Trophoblast cell (in vitro differentiated cells and primary cell): ENCODE measurements around the gene KCNQ1OT1.

Experiments
- DNase-seq, 2 donors: peaks; one replicate each; pipeline ENCODE4 v3.0.0-alpha.2; 2016
- H2AFZ ChIP-seq: 2 replicates; pipeline ENCODE4 v1.6.1; 2013; ENCODE audit warnings: low read length, moderate library complexity, mild to moderate bottlenecking; ENCODE audit not compliant: insufficient read depth, poor library complexity
- H2AK5ac ChIP-seq: 2 replicates; pipeline ENCODE4 v1.6.1; 2013; ENCODE audit warnings: mild to moderate bottlenecking, low read length
- H2BK120ac ChIP-seq: 2 replicates; pipeline ENCODE4 v1.6.1; 2013; ENCODE audit warnings: low read length, mild to moderate bottlenecking, moderate library complexity; ENCODE audit not compliant: insufficient read depth, poor library complexity
- H2BK12ac ChIP-seq: 2 replicates; pipeline ENCODE4 v1.6.1; 2013; ENCODE audit warnings: mild to moderate bottlenecking, low read length, moderate library complexity
- H2BK5ac ChIP-seq: 2 replicates; pipeline ENCODE4 v1.6.1; 2013; ENCODE audit warnings: low read length, low read depth, moderate library complexity, mild to moderate bottlenecking; ENCODE audit not compliant: poor library complexity
- H3K14ac ChIP-seq: 2 replicates; pipeline ENCODE4 v1.6.1; 2013; ENCODE audit warnings: mild to moderate bottlenecking, low read length
- H3K18ac ChIP-seq: 2 replicates; pipeline ENCODE4 v1.6.1; 2013; ENCODE audit warnings: mild to moderate bottlenecking, low read length
- H3K23ac ChIP-seq: 2 replicates; pipeline ENCODE4 v1.6.1; 2013; ENCODE audit warnings: low read length
- H3K27ac ChIP-seq: 2 replicates; pipeline ENCODE4 v1.5.1; 2013; ENCODE audit warnings: low read depth, mild to moderate bottlenecking, inconsistent platforms, low read length, moderate library complexity
- H3K27me3 ChIP-seq: 2 replicates; pipeline ENCODE4 v1.6.1; 2013; ENCODE audit warnings: inconsistent platforms, mild to moderate bottlenecking, low read length, moderate library complexity; ENCODE audit not compliant: insufficient read depth
- H3K36me3 ChIP-seq, 2 experiments: 1 replicate in 1 of 2; 2 replicates in 1 of 2; pipeline ENCODE4 v1.6.1; 2013; ENCODE audit warnings: low read length in 2 of 2, mild to moderate bottlenecking in 2 of 2, moderate library complexity in 1 of 2; ENCODE audit not compliant: insufficient read depth in 2 of 2, control insufficient read depth in 1 of 2
- H3K4ac ChIP-seq: 2 replicates; pipeline ENCODE4 v1.6.1; 2013; ENCODE audit warnings: low read depth, mild to moderate bottlenecking, low read length, moderate library complexity
- H3K4me1 ChIP-seq, 2 experiments: 1 replicate in 1 of 2; 2 replicates in 1 of 2; pipeline ENCODE4 v1.6.1; 2013; ENCODE audit warnings: low read length in 2 of 2, mild to moderate bottlenecking in 2 of 2, moderate library complexity in 1 of 2; ENCODE audit not compliant: insufficient read depth in 2 of 2, control insufficient read depth in 1 of 2
- H3K4me2 ChIP-seq: 2 replicates; pipeline ENCODE4 v1.6.1; 2013; ENCODE audit warnings: inconsistent platforms, mild to moderate bottlenecking, low read length, moderate library complexity
- H3K4me3 ChIP-seq: 2 replicates; pipeline ENCODE4 v1.5.1; 2013; ENCODE audit warnings: mild to moderate bottlenecking, low read depth, low read length, inconsistent platforms
- H3K79me1 ChIP-seq: one replicate; pipeline ENCODE4 v1.6.1; 2013; ENCODE audit warnings: low read length
- H3K79me2 ChIP-seq: 2 replicates; pipeline ENCODE4 v1.6.1; 2013; ENCODE audit warnings: low read length, mild to moderate bottlenecking; ENCODE audit not compliant: control insufficient read depth, insufficient read depth, poor library complexity
- H3K9ac ChIP-seq: 2 replicates; pipeline ENCODE4 v1.6.1; 2013; ENCODE audit warnings: mild to moderate bottlenecking, low read length
- H3K9me3 ChIP-seq: 2 replicates; pipeline ENCODE4 v1.6.1; 2013; ENCODE audit warnings: low read depth, mild to moderate bottlenecking, control low read depth, inconsistent platforms, low read length; ENCODE audit not compliant: insufficient read depth
- H4K12ac ChIP-seq: 2 replicates; pipeline ENCODE4 v1.6.1; 2013; ENCODE audit warnings: low read depth, mild to moderate bottlenecking, low read length, moderate library complexity
- H4K8ac ChIP-seq: 2 replicates; pipeline ENCODE4 v1.6.1; 2013; ENCODE audit warnings: low read depth, mild to moderate bottlenecking, low read length, moderate library complexity
- H4K91ac ChIP-seq: one replicate; pipeline ENCODE4 v1.6.1; 2013; ENCODE audit warnings: low read depth, mild to moderate bottlenecking, low read length, moderate library complexity
- WGBS: extraction: QIAGEN DNeasy Blood & Tissue Kit; methylation state at CpG from one replicate; pipeline ENCODE4 v1.1.7; 2013; ENCODE audit warnings: missing lambda C conversion rate; ENCODE audit not compliant: insufficient read length, insufficient coverage; ENCODE audit errors: extremely low coverage; 5-methylcytosine and 5-hydroxymethylcytosine counted together

KCNQ1OT1 gene

DNA sequence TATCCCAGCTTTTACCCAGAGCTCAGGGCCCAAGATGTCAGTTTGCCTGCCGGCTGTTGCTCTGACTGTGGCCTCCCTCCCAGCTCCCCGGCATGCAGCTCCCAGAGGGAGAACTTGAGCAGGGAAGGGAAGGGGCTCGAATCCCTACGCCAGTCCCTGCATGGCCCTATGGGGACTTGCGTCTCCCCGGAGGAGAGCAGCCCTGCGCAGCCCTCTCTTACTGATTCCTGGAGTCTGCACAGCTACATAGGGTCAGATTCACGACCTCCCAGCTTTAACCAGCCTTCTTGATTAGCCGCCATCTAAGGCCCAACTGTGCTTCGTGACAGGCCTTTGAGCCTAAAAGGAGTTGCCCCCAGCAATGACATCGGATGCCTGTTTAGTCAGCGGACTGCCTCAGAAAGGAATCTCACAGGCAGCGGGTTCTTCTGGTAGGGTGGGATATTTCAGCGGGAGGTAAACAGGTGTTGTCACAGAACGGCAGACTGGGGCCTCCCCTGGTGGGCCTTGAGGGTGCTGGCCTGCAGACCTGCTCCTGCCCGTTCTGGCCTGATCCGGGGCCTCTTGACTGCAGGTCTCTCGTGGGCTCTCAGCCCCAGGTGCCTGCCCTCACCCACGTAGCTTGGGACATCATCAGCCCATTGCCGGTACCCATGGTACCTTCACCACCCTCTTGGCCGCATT is 43.8 kb upstream of the KCNQ1OT1 start:
- H2BK12ac ChIP-seq: peak overlapping the region; percentile 19
- peak overlapping the region; percentile 49 for H2BK5ac ChIP-seq
- peaks cover 45 to 50% of the 10 kb centered on the region in 2 experiments for H3K4me1 ChIP-seq
- WGBS: no CpG with 5 or more reads among the region's 21 CpGs
- DNase-seq: peak; percentile 95
- no peak overlapping the region for H3K23ac ChIP-seq
- no peak overlapping the region for H3K4me3 ChIP-seq
- H4K91ac ChIP-seq: peak overlapping the region; percentile 64
- peak overlapping the region; percentile 21 for H2AK5ac ChIP-seq
- H3K4me2 ChIP-seq: no peak overlapping the region
- peak overlapping the region; percentile 10 for H3K18ac ChIP-seq
- H3K79me1 ChIP-seq: peaks cover 38% of the 10 kb centered on the region
- H3K27me3 ChIP-seq: no peaks in the 10 kb centered on the region
- H3K14ac ChIP-seq: peak overlapping the region; percentile 37
- H2AFZ ChIP-seq: no peak overlapping the region
- H4K8ac ChIP-seq: no peak overlapping the region
- H3K4ac ChIP-seq: no peak overlapping the region
- H3K9me3 ChIP-seq: peaks cover 3% of the 10 kb centered on the region
- no peak overlapping the region for H4K12ac ChIP-seq
- H3K9ac ChIP-seq: no peak overlapping the region
- peak overlapping the region; percentile 34 for H2BK120ac ChIP-seq
- peaks cover 1% of the 10 kb centered on the region for H3K79me2 ChIP-seq
- no peaks in the 10 kb centered on the region for H3K36me3 ChIP-seq
- peak overlapping the region; percentile 24 for H3K27ac ChIP-seq

DNA sequence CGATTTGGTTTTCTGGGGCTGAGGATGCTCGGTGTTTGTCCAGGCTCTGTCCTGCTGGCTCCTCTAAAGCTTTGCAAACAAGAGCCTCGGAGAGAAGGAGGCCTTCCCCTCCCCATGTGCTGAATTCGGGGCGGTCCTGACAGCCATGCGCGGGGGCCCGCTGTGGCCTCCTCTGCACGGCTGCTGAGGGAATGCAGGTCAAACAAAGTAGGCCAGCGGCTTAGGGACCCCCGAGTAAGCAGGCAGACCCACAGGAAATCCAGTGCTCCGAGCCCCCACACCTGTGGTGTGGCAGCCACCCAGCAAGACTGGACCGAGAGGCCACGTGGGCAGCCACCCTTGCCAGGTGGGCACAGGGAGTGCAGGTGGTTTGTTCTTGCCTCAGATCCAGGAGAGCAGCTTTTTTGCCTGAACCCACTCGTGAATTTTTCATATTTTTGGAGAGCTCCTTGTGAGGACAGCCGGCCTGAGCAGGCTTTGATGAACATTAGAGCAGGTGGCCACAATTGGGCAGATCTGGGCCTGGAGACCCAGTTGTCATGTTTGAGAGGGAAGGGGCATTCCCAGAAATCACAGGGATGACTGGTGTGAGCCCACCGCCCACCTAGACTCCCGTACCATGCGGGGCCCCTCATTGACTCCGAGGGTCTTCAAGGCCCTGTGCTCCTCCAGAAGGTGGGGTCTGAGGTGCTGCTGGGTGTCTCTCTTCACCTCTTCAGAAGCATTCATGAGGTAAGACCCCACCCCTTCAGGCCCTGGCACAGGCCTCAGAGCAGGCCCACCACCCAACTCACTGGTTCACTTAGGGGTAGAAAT is 43.0 kb upstream of the KCNQ1OT1 start:
- no peak overlapping the region for H2AFZ ChIP-seq
- H3K9ac ChIP-seq: no peak overlapping the region
- H4K91ac ChIP-seq: peak overlapping the region; percentile 64
- peak overlapping the region; percentile 30 for H3K4ac ChIP-seq
- no peaks in the 10 kb centered on the region for H3K27me3 ChIP-seq
- DNase-seq: no peak
- no CpG with 5 or more reads among the region's 20 CpGs for WGBS
- peak overlapping the region; percentile 12 for H3K18ac ChIP-seq
- H3K79me1 ChIP-seq: peaks cover 31% of the 10 kb centered on the region
- peak overlapping the region; percentile 19 for H2BK12ac ChIP-seq
- peak overlapping the region; percentile 49 for H2BK5ac ChIP-seq
- peaks cover 2% of the 10 kb centered on the region for H3K9me3 ChIP-seq
- H3K4me3 ChIP-seq: no peak overlapping the region
- H4K8ac ChIP-seq: peak overlapping the region; percentile 5
- peak overlapping the region; percentile 34 for H2BK120ac ChIP-seq
- H3K4me2 ChIP-seq: no peak overlapping the region
- H3K23ac ChIP-seq: no peak overlapping the region
- H3K36me3 ChIP-seq: no peaks in the 10 kb centered on the region
- H3K79me2 ChIP-seq: peaks cover 1% of the 10 kb centered on the region
- H3K4me1 ChIP-seq: peaks cover 38 to 46% of the 10 kb centered on the region in 2 experiments
- peak overlapping the region; percentile 21 for H2AK5ac ChIP-seq
- peak overlapping the region; percentile 24 for H3K27ac ChIP-seq
- H3K14ac ChIP-seq: peak overlapping the region; percentile 46
- no peak overlapping the region for H4K12ac ChIP-seq

DNA sequence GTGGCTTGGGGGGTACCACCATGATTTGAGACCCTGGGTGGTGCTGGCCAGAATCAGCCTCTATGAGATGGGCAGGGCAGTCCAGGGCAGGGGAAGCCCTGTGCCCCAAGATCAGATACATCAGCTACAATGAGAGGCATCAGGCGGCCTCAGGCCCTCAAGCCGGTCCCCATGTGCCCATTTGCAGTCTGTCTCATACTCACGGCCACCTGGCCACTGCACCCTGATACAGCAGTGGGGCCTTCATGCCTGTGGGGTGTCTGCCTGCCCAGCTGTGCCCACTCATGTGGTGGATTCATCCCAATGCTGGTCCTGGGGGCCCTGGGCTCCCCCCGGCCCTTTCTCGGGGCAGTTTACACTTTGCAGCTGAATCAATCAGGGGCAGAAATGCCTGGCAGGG is 42.4 kb upstream of the KCNQ1OT1 start:
- H2BK12ac ChIP-seq: peak overlapping the region; percentile 19
- H3K18ac ChIP-seq: peak overlapping the region; percentile 12
- no peak overlapping the region for H2AFZ ChIP-seq
- H4K12ac ChIP-seq: no peak overlapping the region
- H3K27ac ChIP-seq: peak overlapping the region; percentile 38
- peak overlapping the region; percentile 2 for H4K8ac ChIP-seq
- no peak overlapping the region for H3K9ac ChIP-seq
- H3K23ac ChIP-seq: no peak overlapping the region
- H3K79me2 ChIP-seq: peaks cover 1% of the 10 kb centered on the region
- H3K36me3 ChIP-seq: no peaks in the 10 kb centered on the region
- WGBS: no CpG with 5 or more reads among the region's 5 CpGs
- peaks cover 4% of the 10 kb centered on the region for H3K9me3 ChIP-seq
- H3K79me1 ChIP-seq: peaks cover 31% of the 10 kb centered on the region
- no peak for DNase-seq
- H2AK5ac ChIP-seq: peak overlapping the region; percentile 14
- peak overlapping the region; percentile 25 for H3K14ac ChIP-seq
- peak overlapping the region; percentile 64 for H4K91ac ChIP-seq
- no peak overlapping the region for H3K4me3 ChIP-seq
- no peak overlapping the region for H3K4me2 ChIP-seq
- H3K4ac ChIP-seq: no peak overlapping the region
- no peaks in the 10 kb centered on the region for H3K27me3 ChIP-seq
- peaks cover 38 to 45% of the 10 kb centered on the region in 2 experiments for H3K4me1 ChIP-seq
- peak overlapping the region; percentile 33 for H2BK120ac ChIP-seq
- H2BK5ac ChIP-seq: peak overlapping the region; percentile 3

DNA sequence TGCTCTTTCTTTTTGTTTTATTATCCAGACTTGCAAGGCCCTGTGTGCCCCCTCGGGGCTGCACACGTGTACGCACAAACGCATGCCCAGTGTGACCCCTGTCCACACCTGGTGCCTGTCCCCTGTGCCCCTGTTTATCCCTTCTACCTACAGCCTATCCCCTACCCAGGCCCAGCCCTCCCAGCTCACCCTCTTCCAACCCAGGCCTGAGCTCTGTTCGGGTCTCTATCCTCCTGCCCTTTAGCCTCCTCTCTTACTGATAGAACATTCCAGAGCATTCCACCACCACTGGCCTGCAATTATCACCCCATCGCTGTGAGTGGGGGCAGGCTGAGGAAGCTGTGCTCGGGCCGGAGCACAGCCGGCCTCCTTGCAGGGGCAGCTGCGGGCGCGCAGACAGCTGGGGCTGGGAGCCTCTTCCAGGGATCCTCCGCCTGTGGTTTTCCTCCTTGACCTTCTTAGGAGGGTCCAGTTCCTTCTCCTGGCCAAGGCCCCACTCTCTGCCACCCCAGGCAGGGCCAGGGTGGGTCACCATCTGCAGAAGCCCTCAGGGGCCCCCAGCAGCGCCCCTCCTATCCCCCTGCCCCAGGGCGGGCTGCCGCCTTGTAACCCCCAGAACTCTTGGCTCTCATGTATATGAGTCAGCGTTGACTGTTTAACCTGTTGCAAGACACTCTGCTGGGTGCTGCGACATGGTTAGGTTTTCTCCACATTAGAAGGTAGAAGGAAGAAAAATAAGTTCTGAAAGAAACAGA is 41.8 kb upstream of the KCNQ1OT1 start:
- H3K14ac ChIP-seq: peak overlapping the region; percentile 48
- no peak overlapping the region for H3K4me3 ChIP-seq
- H2BK12ac ChIP-seq: peak overlapping the region; percentile 47
- H2AFZ ChIP-seq: no peak overlapping the region
- H2BK120ac ChIP-seq: peak overlapping the region; percentile 57
- H3K4me1 ChIP-seq: peaks cover 34 to 41% of the 10 kb centered on the region in 2 experiments
- H3K79me1 ChIP-seq: peaks cover 30% of the 10 kb centered on the region
- H3K27me3 ChIP-seq: no peaks in the 10 kb centered on the region
- peak overlapping the region; percentile 64 for H4K91ac ChIP-seq
- H3K36me3 ChIP-seq: no peaks in the 10 kb centered on the region
- H3K4ac ChIP-seq: no peak overlapping the region
- H3K27ac ChIP-seq: peak overlapping the region; percentile 60
- H3K79me2 ChIP-seq: peaks cover 1% of the 10 kb centered on the region
- no CpG with 5 or more reads among the region's 18 CpGs for WGBS
- no peak overlapping the region for H3K9ac ChIP-seq
- H3K4me2 ChIP-seq: peak overlapping the region; percentile 21
- H2BK5ac ChIP-seq: peak overlapping the region; percentile 23
- H2AK5ac ChIP-seq: no peak overlapping the region
- H3K9me3 ChIP-seq: peaks cover 4% of the 10 kb centered on the region
- H4K8ac ChIP-seq: peak overlapping the region; percentile 21
- H3K18ac ChIP-seq: no peak overlapping the region
- peak; percentile 86 to 88 for DNase-seq
- no peak overlapping the region for H4K12ac ChIP-seq
- no peak overlapping the region for H3K23ac ChIP-seq
